Stimulated activated CD4-positive, alpha-beta T cell treated with anti-CD3 and anti-CD28 coated beads, TNF-alpha, amount 100 ng/mL, for 24 hours (primary cell): Measurements from ENCODE around the gene SLC6A8.
A peak's percentile ranks its signal among the peaks of the same experiment; 100 is the strongest.

ENCODE experiments used
- DNase-seq, 3 experiments: peaks; one replicate each; pipeline ENCODE4 v3.0.0-alpha.2; 2020; ENCODE audit warnings: low read depth in 3 of 3

Gene SLC6A8

GRCh38 chrX:153648358-153649177 is 39.2 kb upstream of the SLC6A8 start:
- no peak for DNase-seq

DNA sequence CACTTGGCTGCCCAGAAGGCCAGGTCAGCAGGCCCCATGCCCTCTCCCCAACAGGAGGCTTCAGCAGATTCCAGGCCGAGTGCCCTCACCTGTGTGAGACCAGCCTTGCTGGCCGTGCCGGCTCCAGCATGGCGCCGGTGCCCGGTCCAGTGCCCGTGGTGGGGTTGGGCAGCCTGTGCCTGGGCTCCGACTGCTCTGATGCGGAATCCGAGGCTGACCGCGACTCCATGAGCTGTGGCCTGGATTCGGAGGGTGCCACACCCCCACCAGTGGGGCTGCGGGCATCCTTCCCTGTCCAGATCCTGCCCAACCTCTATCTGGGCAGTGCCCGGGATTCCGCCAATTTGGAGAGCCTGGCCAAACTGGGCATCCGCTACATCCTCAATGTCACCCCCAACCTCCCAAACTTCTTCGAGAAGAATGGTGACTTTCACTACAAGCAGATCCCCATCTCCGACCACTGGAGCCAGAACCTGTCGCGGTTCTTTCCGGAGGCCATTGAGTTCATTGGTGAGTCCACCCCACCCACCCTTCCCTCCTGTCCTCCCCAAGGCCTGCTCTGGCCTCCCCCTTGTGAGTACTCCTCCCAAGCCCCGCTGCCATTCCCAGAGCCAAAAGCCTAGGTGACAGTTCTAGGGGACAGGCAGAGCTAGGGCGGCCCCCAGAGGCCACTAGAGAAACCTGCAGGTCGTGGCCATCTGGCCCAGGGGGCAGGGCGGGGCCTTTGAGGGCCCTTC is 38.4 kb upstream of the SLC6A8 start:
- peak in 1 of 3 experiments; percentile 35 for DNase-seq

GRCh38 chrX:153649915-153650782 is 37.6 kb upstream of the SLC6A8 start:
- no peak for DNase-seq

DNA sequence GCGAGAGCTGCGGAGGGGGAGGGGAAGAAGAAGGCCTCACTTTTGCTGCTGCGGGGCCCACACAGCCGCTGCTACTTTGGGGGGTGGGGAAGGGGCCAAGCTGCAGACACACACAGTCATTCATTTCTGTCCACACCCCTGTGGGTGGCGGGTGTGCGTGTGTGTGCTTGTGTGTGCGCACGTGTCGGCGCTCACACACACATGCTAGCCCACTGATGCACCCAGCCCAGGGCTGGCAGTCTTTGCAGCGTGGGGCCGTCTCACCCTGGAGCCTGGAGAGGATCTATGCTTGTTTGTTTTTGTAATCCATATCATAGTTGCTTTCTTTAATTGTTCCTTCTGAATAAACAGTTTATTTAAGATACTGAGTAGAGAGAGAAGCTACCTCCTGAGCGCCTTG is 36.8 kb upstream of the SLC6A8 start:
- DNase-seq, result no peak

GRCh38 chrX:153651540-153652079 is 36.1 kb upstream of the SLC6A8 start:
- no peak for DNase-seq

- no peak for DNase-seq
Observed at GRCh38 chrX:153653556-153653955, 34.2 kb upstream of the SLC6A8 start.

- no peak for DNase-seq
Observed at GRCh38 chrX:153657161-153657560, 30.6 kb upstream of the SLC6A8 start.

- DNase-seq, result no peak
Observed at GRCh38 chrX:153659268-153659667, 28.5 kb upstream of the SLC6A8 start.

GRCh38 chrX:153662266-153662665 is 25.5 kb upstream of the SLC6A8 start:
- DNase-seq, result peak; percentile 27 to 56 (median 36)

DNA sequence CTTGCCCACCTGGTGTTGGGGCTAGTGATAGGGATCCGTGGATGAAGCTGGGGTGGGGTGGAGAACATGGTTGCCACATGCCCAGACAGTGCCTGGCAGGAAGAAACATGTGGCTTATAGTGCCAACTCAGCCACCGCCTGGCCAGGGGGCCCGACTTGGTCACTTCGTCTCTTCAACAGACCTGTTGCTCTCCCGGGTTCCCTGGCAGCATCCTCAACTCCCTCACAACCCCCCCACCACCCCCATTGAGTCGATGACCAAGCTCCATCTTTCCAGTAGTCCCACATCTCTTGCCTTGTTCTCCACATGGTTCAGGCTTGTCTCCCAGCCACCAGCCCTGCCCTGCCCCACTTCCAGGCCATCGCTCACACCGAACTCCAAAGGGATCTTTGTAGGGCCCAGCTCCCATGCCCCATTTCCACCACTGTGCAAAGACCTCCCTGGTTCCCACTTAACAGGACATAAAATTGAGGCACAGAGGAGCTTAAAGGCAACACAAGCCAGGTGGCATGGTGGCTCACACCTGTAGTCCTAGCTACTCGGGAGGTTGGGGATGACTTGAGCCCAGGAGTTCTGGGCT is 21.9 kb upstream of the SLC6A8 start:
- no peak for DNase-seq

DNA sequence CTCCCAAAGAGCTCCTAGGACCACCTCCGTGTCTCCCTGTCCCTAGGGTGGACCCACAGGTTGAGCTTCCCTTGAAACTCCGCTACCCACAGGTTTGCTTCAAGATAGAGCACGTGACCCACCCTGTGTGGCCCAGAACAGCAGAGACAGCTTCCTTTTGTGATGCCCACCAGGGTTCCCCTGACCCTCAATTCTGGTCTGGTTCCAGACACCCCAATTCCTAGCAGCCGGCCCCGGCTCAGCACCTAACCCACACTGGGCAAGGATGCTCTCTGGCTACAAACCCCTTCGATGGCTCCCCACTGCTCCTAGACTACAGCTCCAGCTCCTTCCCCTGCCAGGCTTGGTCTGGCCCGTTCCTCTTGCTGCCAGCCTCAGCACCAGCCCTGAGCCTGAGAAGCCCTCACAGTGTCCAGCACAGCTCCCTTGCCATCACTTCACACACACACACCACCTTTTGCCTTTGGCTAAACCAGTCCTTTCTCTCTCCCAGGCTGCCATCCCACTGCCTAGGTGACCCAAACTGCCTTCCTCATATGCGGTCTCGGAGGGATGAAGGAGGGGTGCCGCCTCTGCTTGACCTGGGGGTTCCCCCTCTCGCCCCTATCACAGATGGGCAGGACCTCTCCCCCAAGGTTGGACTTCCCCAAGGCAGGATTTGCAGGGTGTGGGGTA is 20.3 kb upstream of the SLC6A8 start:
- no peak for DNase-seq

GRCh38 chrX:153667956-153668396 is 19.8 kb upstream of the SLC6A8 start:
- peak; percentile 52 to 80 (median 61) for DNase-seq

DNA sequence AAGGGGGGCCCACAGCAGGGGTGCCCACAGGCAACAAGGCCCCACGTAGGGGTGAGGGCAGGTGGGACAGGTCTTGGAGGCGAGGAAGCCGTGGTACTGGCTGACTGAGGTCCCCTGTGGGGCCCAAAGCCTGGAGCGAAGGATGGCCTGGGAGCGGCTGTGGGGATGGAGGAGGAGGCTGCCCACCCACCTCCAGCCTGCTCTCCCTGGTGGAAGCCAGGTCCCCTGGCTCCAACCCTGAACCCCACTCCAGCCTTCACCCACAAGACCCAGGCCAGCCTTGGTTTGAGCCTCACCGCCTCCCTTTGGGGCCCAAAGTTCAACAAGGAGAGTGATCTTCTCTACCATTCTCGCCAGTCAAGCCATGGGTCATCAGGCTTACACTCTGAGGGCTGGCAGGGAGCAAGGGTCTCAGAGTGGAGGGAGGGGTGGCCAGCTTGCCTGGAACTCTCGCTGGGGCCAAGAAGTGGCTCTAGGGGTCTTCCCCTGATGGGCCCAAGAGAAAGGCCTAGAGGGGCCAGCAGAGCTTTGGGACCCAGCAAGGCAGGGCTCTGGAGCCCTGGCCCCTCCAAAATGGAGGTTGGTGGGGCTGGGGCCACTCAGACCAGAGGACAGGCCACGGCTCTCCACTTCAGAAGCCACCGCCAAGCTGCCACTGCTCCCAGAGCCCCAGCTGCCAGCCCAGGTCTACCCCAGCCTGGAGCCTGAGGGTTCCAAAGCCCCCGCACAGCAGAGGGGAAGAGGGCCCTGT is 19.1 kb upstream of the SLC6A8 start:
- DNase-seq, result no peak

- DNase-seq, result no peak
Observed at GRCh38 chrX:153669174-153669890, 18.4 kb upstream of the SLC6A8 start.

- DNase-seq, result no peak
Observed at GRCh38 chrX:153669901-153670731, 17.6 kb upstream of the SLC6A8 start.

DNA sequence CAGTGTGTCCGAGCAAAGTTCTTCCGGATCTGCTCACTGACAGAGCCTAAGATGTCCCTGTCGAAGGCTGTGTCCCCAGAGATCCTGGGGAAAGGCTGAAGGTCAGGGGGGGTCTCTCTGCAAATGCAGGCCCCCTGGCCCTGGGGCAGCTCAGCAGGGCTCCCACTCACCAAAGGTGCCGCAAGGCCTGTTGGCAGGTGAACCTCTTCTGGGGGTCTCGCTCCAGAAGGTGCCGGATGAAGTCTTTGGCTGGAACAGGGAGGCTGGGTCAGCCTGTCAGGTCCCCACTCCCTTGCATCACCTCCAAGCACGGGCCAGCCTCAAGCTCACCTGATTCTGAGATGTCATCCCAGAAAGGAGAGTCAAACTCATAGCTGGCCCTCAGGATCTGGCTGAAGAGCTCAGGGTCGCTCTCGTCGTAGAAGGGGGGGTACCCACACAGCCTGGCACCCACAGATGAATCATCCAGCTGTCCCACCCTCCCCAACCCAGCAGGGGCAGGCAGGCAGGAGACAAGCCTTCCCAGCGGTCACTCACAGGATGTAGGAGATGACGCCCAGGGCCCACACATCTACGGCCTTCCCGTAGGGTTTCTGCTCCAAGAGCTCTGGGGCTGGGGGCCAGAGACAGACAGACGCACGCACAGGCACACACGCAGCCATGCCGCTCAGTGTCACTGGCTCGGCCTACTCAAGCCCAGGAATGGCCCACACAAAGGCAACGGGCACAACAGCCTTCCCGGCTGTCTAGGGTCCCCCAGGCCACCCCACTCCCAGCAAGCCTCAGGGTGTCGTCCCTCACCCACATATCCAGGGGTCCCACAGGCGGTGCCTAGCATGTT is 16.8 kb upstream of the SLC6A8 start:
- no peak for DNase-seq
